NAMALWA (cell line): ENCODE data around the gene TMEM51.

Source experiments
- DNase-seq: peaks from one replicate; pipeline ENCODE4 v3.0.0-alpha.2; 2015; ENCODE audit warnings: low spot score

The TMEM51 gene

GRCh38 chr1:15218287-15219279 lies 65.0 kb downstream of the TMEM51 start:
- DNase-seq, result peak; percentile 14

- no peak for DNase-seq
Observed at GRCh38 chr1:15219280-15220023, 65.9 kb downstream of the TMEM51 start.

GRCh38 chr1:15220024-15220392 lies 66.5 kb downstream of the TMEM51 start:
- no peak for DNase-seq

GRCh38 chr1:15220825-15221431 lies 67.4 kb downstream of the TMEM51 start:
- DNase-seq, result no peak

GRCh38 chr1:15222653-15223303 lies 69.2 kb downstream of the TMEM51 start:
- DNase-seq, result no peak

GRCh38 chr1:15224259-15224869 lies 70.8 kb downstream of the TMEM51 start:
- DNase-seq, result no peak

- no peak for DNase-seq
Observed at GRCh38 chr1:15224974-15225373, 71.4 kb downstream of the TMEM51 start.

GRCh38 chr1:15225461-15225860 lies 71.9 kb downstream of the TMEM51 start:
- no peak for DNase-seq

- no peak for DNase-seq
Observed at GRCh38 chr1:15226388-15227255, 73.1 kb downstream of the TMEM51 start.

GRCh38 chr1:15229707-15230131 lies 76.2 kb downstream of the TMEM51 start:
- no peak for DNase-seq

GRCh38 chr1:15231714-15232201 lies 78.2 kb downstream of the TMEM51 start:
- DNase-seq, result peak; percentile 10

- no peak for DNase-seq
Observed at GRCh38 chr1:15233689-15234088, 80.1 kb downstream of the TMEM51 start.

- DNase-seq, result peak; percentile 26
Observed at GRCh38 chr1:15236321-15236721, 82.8 kb downstream of the TMEM51 start.

GRCh38 chr1:15236746-15237145 lies 83.2 kb downstream of the TMEM51 start:
- no peak for DNase-seq

GRCh38 chr1:15238789-15239188 lies 85.2 kb downstream of the TMEM51 start:
- no peak for DNase-seq

- DNase-seq, result no peak
Observed at GRCh38 chr1:15242766-15243165, 89.2 kb downstream of the TMEM51 start.

- no peak for DNase-seq
Observed at GRCh38 chr1:15243275-15244043, 89.9 kb downstream of the TMEM51 start.

GRCh38 chr1:15244813-15245212 lies 91.3 kb downstream of the TMEM51 start:
- peak; percentile 41 for DNase-seq

- no peak for DNase-seq
Observed at GRCh38 chr1:15245593-15246360, 92.2 kb downstream of the TMEM51 start.
